HG03064 (cell line): ENCODE data around the gene ZDHHC8.
"Not testable (repeated sequence)": the region's sequence is repeated elsewhere in the genome, so short reads cannot be mapped to it uniquely, and the experiment has no call there.

Experiments
- ATAC-seq: cut with Tn5 transposase; IDR thresholded peaks from one replicate; pipeline ENCODE4 v1.9.1; 2021; ENCODE audit warnings: low read depth; ENCODE audit not compliant: unreplicated experiment

The ZDHHC8 gene

GRCh38 chr22:20156611-20157429 is 25.2 kb downstream of the ZDHHC8 start:
- no peak for ATAC-seq

GRCh38 chr22:20157430-20158183 is 26.0 kb downstream of the ZDHHC8 start:
- ATAC-seq = no peak

GRCh38 chr22:20158391-20159036 is 26.9 kb downstream of the ZDHHC8 start:
- no peak for ATAC-seq

GRCh38 chr22:20159076-20159475 is 27.5 kb downstream of the ZDHHC8 start:
- ATAC-seq = no peak

- not testable (repeated sequence) for ATAC-seq
Observed at GRCh38 chr22:20159531-20159930, 27.9 kb downstream of the ZDHHC8 start.

GRCh38 chr22:20160041-20160440 is 28.4 kb downstream of the ZDHHC8 start:
- ATAC-seq = no peak

- no peak for ATAC-seq
Observed at GRCh38 chr22:20164863-20165262, 33.3 kb downstream of the ZDHHC8 start.

GRCh38 chr22:20165421-20165820 is 33.8 kb downstream of the ZDHHC8 start:
- no peak for ATAC-seq

GRCh38 chr22:20165913-20166312 is 34.3 kb downstream of the ZDHHC8 start:
- ATAC-seq = no peak

- ATAC-seq = no peak
Observed at GRCh38 chr22:20166703-20167102, 35.1 kb downstream of the ZDHHC8 start.

- no peak for ATAC-seq
Observed at GRCh38 chr22:20167643-20168322, 36.2 kb downstream of the ZDHHC8 start.

- ATAC-seq = no peak
Observed at GRCh38 chr22:20169253-20169822, 37.7 kb downstream of the ZDHHC8 start.

- ATAC-seq = no peak
Observed at GRCh38 chr22:20170170-20170569, 38.6 kb downstream of the ZDHHC8 start.

- ATAC-seq = no peak
Observed at GRCh38 chr22:20171288-20172140, 39.9 kb downstream of the ZDHHC8 start.

- no peak for ATAC-seq
Observed at GRCh38 chr22:20172141-20172613, 40.6 kb downstream of the ZDHHC8 start.

GRCh38 chr22:20173246-20173645 is 41.6 kb downstream of the ZDHHC8 start:
- no peak for ATAC-seq

- no peak for ATAC-seq
Observed at GRCh38 chr22:20173772-20174171, 42.2 kb downstream of the ZDHHC8 start.

GRCh38 chr22:20174785-20175596 is 43.4 kb downstream of the ZDHHC8 start:
- ATAC-seq = no peak

GRCh38 chr22:20175597-20175900 is 43.9 kb downstream of the ZDHHC8 start:
- ATAC-seq = no peak
